Sigmoid colon (tissue), 7 donors: ENCODE results near the gene SH3GLB2. TPM values are rescaled to one million over a fixed set of nuclear protein-coding genes. Genes with fewer than 3 reads are reported as not detected.

Source experiments
- DNase-seq: peaks from one replicate; pipeline ENCODE4 v3.0.0-alpha.2; 2019
- H3K27ac ChIP-seq, 4 donors: fragments of 200-600 bp; sonication (generic); one replicate each; pipeline ENCODE4 v1.5.1; 2016 to 2019; ENCODE audit warnings: mild to moderate bottlenecking in 1 of 4
- H3K27me3 ChIP-seq, 3 donors: fragments of 200-600 bp; sonication (generic); one replicate each; pipeline ENCODE4 v1.5.1; 2019; ENCODE audit warnings: mild to moderate bottlenecking in 1 of 3
- H3K36me3 ChIP-seq, 4 donors: fragments of 200-600 bp; sonication (generic); one replicate each; pipeline ENCODE4 v1.5.1; 2016 to 2019
- H3K4me1 ChIP-seq, 4 donors: fragments of 200-600 bp; sonication (generic); one replicate each; pipeline ENCODE4 v1.5.1; 2017 to 2019
- H3K4me3 ChIP-seq, 4 donors: fragments of 200-600 bp; sonication (generic); one replicate each; pipeline ENCODE4 v1.5.1; 2017 to 2019; ENCODE audit warnings: mild to moderate bottlenecking in 2 of 4, moderate library complexity in 1 of 4
- H3K9me3 ChIP-seq, 4 donors: fragments of 200-600 bp in 3 of 4; sonication (generic) in 3 of 4; one replicate each; pipeline versions ENCODE4 v1.5.1 to v1.6.1; 2013 to 2019
- CTCF ChIP-seq, 4 experiments: fragments of 450-650 bp in 3 of 4; fragments of 200-600 bp in 1 of 4; IDR thresholded peaks; one replicate each; pipeline ENCODE4 v1.5.1; 2016 to 2019; ENCODE audit warnings: antibody characterized with exemption in 4 of 4, mild to moderate bottlenecking in 3 of 4, moderate library complexity in 2 of 4
- EP300 ChIP-seq, 4 donors: sonication (generic); formaldehyde crosslinking; IDR thresholded peaks; one replicate each; pipeline ENCODE4 v1.6.1; 2017; ENCODE audit warnings: antibody characterized with exemption in 4 of 4
- POLR2A ChIP-seq, 2 donors: fragments of 450-650 bp; IDR thresholded peaks; one replicate each; pipeline ENCODE4 v1.6.1; 2016; ENCODE audit warnings: antibody characterized with exemption in 2 of 2, mild to moderate bottlenecking in 2 of 2, moderate library complexity in 2 of 2
- POLR2AphosphoS5 ChIP-seq, 4 donors: sonication (generic); formaldehyde crosslinking; IDR thresholded peaks; one replicate each; pipeline ENCODE4 v1.6.1; 2017; ENCODE audit warnings: antibody characterized with exemption in 4 of 4
- WGBS, 2 donors: extraction: QIAGEN DNeasy Blood & Tissue Kit; methylation state at CpG; one replicate each; pipeline ENCODE4 v1.1.7; 2013; 5-methylcytosine and 5-hydroxymethylcytosine counted together
- intact Hi-C: fragments of 100-400 bp; cut with DNase I; formaldehyde crosslinking; loops from one replicate; pipeline ENCODE4 v1.15.1; 2023
- polyA plus RNA-seq, 3 donors: library from polyadenylated mRNA; stranded (reverse); fragments of 200-250 nt; gene quantifications; one replicate each; pipeline ENCODE4 v1.2.3, GENCODE V29; 2013
- total RNA-seq, 4 donors: library from RNA; depleted of rRNA; stranded (reverse); fragments of >200 nt; gene quantifications; one replicate each; pipeline ENCODE4 v1.1.0, GENCODE V29; 2016
- donor health status: healthy with polysubstance abuse.
- donor health status: Bipolar disorder and iron deficiency.
- donor health status: healthy.

Gene SH3GLB2
- total and polyA plus RNA-seq, 7 donors, result 49.7 to 143 (median 68.8) TPM

- Histone ChIP-seq H3K9me3 (no peaks in the 10 kb centered on the region), H3K27ac (no peak overlapping the region), H3K27me3 (no peaks in the 10 kb centered on the region), H3K36me3 (peaks cover 11 to 95% (median 40%) of the 10 kb centered on the region in 4 donors), H3K4me1 (no peaks in the 10 kb centered on the region), H3K4me3 (no peak overlapping the region)
- DNase-seq, result no peak
- WGBS, 2 donors, result 88 to 92% methylated on average over 21 of the region's 21 CpGs
- intact Hi-C loops, result no loop called here
- TF ChIP-seq EP300 (IDR thresholded peaks at IDR 0.05) (no peak), POLR2AphosphoS5 (IDR thresholded peaks at IDR 0.05) (no peak)
Measured at GRCh38 chr9:129058965-129059795, 31.0 kb upstream of the SH3GLB2 start.

GRCh38 chr9:129054163-129054851 lies 26.2 kb upstream of the SH3GLB2 start:
- Histone ChIP-seq H3K27me3 (no peaks in the 10 kb centered on the region), H3K4me3 (no peak overlapping the region), H3K36me3 (peaks cover 4 to 95% (median 15%) of the 10 kb centered on the region in 4 donors), H3K9me3 (no peaks in the 10 kb centered on the region), H3K27ac (no peak overlapping the region), H3K4me1 (no peaks in the 10 kb centered on the region)
- 94% methylated on average over 5 of the region's 5 CpGs for WGBS, 2 donors
- TF ChIP-seq EP300 (IDR thresholded peaks at IDR 0.05), result no peak
- TF ChIP-seq POLR2AphosphoS5 (IDR thresholded peaks at IDR 0.05), result no peak
- TF ChIP-seq CTCF (IDR thresholded peaks at IDR 0.05), result no peak
- no peak for TF ChIP-seq POLR2A (IDR thresholded peaks at IDR 0.05)
- intact Hi-C loops, result no loop called here
- no peak for DNase-seq

- 77 to 89% methylated on average over 6 of the region's 6 CpGs for WGBS, 2 donors
- Histone ChIP-seq H3K4me1 (no peaks in the 10 kb centered on the region), H3K4me3 (no peak overlapping the region), H3K36me3 (peaks cover 17 to 95% (median 24%) of the 10 kb centered on the region in 4 donors), H3K27me3 (no peaks in the 10 kb centered on the region), H3K27ac (no peak overlapping the region), H3K9me3 (no peaks in the 10 kb centered on the region)
- intact Hi-C loops, result no loop called here
- no peak for DNase-seq
- TF ChIP-seq EP300 (IDR thresholded peaks at IDR 0.05) (no peak), POLR2A (IDR thresholded peaks at IDR 0.05) (no peak), CTCF (IDR thresholded peaks at IDR 0.05) (no peak), POLR2AphosphoS5 (IDR thresholded peaks at IDR 0.05) (no peak)
Measured at GRCh38 chr9:129053020-129053419, 24.9 kb upstream of the SH3GLB2 start.

GRCh38 chr9:129052592-129052991 lies 24.5 kb upstream of the SH3GLB2 start:
- H3K4me1 ChIP-seq, result no peaks in the 10 kb centered on the region
- no peak for DNase-seq
- intact Hi-C loops, result no loop called here
- no peaks in the 10 kb centered on the region for H3K27me3 ChIP-seq
- TF ChIP-seq EP300 (IDR thresholded peaks at IDR 0.05) (no peak), CTCF (IDR thresholded peaks at IDR 0.05) (no peak), POLR2A (IDR thresholded peaks at IDR 0.05) (no peak), POLR2AphosphoS5 (IDR thresholded peaks at IDR 0.05) (no peak)
- H3K4me3 ChIP-seq, result no peak overlapping the region
- no peaks in the 10 kb centered on the region for H3K9me3 ChIP-seq
- peaks cover 22 to 96% (median 25%) of the 10 kb centered on the region in 4 donors for H3K36me3 ChIP-seq
- H3K27ac ChIP-seq, result no peak overlapping the region
- 23 to 69% methylated on average over 8 of the region's 8 CpGs for WGBS, 2 donors

- H3K9me3 ChIP-seq, result no peaks in the 10 kb centered on the region
- intact Hi-C loops, result no loop called here
- DNase-seq, result no peak
- 90 to 96% methylated on average over 16 of the region's 16 CpGs for WGBS, 2 donors
- no peak overlapping the region for H3K27ac ChIP-seq
- H3K36me3 ChIP-seq, result peaks cover 0 to 67% (median 30%) of the 10 kb centered on the region in 4 donors
- no peak overlapping the region for H3K4me3 ChIP-seq
- TF ChIP-seq POLR2A (IDR thresholded peaks at IDR 0.05) (no peak), CTCF (IDR thresholded peaks at IDR 0.05) (no peak), POLR2AphosphoS5 (IDR thresholded peaks at IDR 0.05) (no peak), EP300 (IDR thresholded peaks at IDR 0.05) (no peak)
- H3K4me1 ChIP-seq, result peaks cover 0 to 19% (median 16%) of the 10 kb centered on the region in 4 donors
- no peaks in the 10 kb centered on the region for H3K27me3 ChIP-seq
Measured at GRCh38 chr9:129042016-129042415, 13.9 kb upstream of the SH3GLB2 start.
